Measurements from ENCODE around the gene DSP.

DSP gene, protein sequence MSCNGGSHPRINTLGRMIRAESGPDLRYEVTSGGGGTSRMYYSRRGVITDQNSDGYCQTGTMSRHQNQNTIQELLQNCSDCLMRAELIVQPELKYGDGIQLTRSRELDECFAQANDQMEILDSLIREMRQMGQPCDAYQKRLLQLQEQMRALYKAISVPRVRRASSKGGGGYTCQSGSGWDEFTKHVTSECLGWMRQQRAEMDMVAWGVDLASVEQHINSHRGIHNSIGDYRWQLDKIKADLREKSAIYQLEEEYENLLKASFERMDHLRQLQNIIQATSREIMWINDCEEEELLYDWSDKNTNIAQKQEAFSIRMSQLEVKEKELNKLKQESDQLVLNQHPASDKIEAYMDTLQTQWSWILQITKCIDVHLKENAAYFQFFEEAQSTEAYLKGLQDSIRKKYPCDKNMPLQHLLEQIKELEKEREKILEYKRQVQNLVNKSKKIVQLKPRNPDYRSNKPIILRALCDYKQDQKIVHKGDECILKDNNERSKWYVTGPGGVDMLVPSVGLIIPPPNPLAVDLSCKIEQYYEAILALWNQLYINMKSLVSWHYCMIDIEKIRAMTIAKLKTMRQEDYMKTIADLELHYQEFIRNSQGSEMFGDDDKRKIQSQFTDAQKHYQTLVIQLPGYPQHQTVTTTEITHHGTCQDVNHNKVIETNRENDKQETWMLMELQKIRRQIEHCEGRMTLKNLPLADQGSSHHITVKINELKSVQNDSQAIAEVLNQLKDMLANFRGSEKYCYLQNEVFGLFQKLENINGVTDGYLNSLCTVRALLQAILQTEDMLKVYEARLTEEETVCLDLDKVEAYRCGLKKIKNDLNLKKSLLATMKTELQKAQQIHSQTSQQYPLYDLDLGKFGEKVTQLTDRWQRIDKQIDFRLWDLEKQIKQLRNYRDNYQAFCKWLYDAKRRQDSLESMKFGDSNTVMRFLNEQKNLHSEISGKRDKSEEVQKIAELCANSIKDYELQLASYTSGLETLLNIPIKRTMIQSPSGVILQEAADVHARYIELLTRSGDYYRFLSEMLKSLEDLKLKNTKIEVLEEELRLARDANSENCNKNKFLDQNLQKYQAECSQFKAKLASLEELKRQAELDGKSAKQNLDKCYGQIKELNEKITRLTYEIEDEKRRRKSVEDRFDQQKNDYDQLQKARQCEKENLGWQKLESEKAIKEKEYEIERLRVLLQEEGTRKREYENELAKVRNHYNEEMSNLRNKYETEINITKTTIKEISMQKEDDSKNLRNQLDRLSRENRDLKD (N-terminal part only)

DNA sequence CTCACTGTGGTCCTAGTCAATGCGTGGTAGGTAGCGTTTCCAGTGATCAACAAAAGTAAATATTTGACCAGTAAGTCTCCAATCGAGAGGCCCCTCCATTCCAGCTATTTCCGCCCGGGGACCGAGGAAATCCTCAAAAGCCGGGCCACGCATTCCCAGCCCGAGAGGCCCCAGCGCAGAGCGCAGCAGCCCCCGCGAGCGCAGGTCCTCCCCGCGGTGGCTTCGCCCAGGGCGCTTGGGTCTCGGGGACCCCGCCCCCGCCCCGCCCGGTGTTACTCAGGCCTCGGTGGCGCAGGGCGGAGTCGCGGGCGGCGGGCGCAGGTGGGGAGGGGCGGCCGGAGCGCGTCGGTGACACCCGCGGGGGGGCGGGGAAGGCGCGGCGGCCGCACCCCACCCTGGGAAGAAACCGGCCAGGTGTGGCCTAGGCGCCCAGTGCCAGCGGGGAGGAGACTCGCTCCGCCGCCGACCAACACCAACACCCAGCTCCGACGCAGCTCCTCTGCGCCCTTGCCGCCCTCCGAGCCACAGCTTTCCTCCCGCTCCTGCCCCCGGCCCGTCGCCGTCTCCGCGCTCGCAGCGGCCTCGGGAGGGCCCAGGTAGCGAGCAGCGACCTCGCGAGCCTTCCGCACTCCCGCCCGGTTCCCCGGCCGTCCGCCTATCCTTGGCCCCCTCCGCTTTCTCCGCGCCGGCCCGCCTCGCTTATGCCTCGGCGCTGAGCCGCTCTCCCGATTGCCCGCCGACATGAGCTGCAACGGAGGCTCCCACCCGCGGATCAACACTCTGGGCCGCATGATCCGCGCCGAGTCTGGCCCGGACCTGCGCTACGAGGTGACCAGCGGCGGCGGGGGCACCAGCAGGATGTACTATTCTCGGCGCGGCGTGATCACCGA is at the start of gene DSP:
Gene DSP, plus strand, starts transcription at position 497 of the 890 bp plus-strand sequence. Its CDS starts 245 bp downstream, at position 742.
- DNase-seq: no peak

DNA sequence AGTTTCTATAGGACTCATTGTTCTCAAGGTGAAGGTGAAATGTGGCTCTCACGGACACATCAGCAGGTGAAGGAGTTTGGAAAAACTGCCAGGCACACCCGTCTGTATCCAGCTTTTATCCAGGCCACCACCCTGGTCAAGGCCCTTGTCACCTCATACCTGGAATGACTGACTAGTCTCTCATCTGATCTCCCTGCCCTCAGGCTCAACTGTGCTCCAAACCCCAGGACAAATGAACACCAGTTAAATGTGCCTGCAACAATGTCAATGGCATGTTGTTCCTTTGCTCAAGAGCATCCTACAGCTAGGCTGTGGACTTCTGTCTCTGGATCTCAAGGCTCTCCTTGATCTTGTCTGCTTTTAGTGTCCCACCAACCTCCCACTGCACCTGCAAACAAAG is 47.6 kb upstream of the DSP start:
- DNase-seq: no peak

- DNase-seq: no peak
These were observed 46.8 kb upstream of the DSP start for GRCh38 chr6:7494638-7495037.

GRCh38 chr6:7496266-7496875 is 45.1 kb upstream of the DSP start:
- DNase-seq: no peak

DNA sequence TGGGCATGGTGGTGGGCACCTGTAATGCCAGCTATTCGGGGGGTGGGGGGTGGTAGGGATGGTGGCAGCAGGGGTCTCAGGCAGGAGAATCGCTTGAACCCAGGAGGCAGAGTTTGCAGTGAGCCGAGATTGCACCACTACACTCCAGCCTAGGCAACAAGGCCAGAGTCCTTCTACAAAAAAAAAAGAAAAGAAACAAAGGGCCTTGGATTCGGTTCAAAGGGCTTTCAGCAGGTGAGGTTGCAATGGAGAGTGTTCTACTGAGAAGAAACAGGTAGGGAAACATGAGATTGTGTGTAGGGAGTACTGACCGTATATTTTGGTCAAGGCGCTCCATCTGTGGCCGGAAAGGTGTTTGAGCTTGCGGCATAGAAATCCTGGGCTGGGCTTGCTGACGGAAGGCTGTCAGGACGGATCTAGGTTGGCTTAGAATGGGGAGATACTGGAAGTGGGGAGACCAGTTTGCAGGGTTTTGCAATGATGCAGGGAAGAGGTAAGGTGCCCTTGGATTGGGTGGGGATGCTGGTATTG is 40.7 kb upstream of the DSP start:
- no peak for DNase-seq

- DNase-seq: no peak
These were observed 38.7 kb upstream of the DSP start for GRCh38 chr6:7502743-7503142.

DNA sequence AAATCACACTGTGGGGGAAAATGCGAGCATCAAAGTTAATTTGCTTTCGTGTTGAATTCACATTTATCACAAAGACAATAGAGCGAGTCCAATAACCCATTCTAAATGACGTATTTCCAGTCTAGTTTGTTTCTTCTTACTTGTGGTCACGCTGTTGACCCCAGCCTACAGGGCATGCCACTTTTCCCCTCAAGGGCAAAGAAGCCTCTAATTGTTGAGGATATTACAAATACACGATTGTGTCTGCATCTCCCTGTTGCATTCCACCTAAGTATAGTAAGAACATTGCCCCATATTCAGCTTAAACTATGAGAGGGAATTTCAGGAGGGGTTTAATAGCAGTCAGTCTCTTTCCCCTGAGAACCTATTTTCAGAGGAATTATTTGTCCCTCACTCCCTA is 37.4 kb upstream of the DSP start:
- DNase-seq: no peak

GRCh38 chr6:7505189-7505699 is 36.2 kb upstream of the DSP start:
- peak; percentile 58 for DNase-seq

DNA sequence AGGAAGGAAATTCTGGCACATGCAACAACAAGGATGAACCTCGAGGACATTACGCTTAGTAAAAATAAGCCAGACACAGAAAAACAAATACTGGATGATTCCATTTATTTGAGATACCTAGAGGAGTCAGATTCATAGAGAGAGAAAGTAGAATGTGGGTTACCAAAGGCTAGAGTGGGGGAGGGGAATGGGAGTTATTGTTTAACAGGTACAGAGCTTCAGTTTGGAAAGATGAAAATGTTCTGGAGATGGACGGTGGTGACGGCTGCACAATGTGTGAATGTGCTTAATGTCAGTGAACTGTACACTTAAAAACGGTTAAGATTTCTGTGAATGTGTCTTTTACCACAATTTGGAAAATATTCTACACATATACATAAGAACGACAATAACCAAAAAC is 33.9 kb upstream of the DSP start:
- no peak for DNase-seq

DNA sequence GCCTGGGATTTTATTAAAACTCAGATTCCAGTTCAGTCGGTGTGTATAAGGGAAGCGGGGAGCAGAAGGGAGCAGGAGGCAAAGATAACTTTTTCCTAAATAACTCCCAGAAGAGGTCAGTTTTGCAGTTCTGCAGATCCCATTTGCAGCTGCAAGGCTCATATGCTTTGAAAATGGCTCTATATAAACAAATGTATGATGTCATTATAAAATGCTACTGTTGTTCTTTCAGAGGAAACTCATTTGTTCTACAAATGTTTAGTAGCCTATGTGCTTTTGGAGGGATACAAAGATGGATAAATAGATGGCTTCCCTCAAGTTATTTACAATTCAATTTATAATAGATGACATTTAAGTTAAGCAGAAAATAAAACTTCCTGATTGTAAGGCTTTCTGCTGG is 29.2 kb upstream of the DSP start:
- DNase-seq: no peak

DNA sequence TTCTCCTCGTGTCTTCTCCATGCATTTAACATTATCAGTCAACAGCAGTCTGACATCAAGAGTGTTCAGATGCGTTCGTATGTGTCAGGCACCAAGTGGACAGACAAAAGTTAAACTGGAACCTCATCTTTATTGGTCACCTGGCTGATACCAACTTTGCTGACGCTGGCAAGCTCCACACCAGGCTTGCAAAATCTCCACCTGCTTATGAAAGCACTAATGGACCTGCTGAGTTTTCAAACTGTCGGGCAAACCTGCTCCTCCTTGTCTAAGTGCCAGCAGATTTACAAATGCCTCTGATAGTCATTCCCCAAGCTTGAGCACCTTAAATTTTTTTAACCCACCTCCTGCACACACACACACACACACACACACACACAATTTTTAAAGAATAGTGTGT is 27.9 kb upstream of the DSP start:
- DNase-seq: no peak

- no peak for DNase-seq
These were observed 26.1 kb upstream of the DSP start for GRCh38 chr6:7515363-7515762.

DNA sequence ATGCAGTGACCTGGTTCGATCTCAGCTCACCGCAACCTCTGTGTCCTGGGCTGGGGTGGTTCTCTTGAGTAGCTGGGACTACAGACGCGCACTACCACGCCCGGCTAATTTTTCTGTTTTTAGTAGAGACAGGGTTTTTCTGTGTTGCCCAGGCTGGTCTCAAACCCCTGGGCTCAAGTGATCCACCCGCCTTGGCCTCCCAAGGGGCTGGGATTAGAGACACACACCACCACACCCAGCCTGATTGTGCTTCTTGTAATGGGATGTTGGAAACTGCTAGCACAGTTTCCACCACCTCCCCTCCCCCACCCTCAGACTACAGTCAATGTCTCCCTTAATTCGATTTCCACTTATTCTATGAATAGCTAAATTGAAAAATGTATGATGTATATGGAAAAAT is 22.6 kb upstream of the DSP start:
- no peak for DNase-seq

- DNase-seq: no peak
These were observed 18.6 kb upstream of the DSP start for GRCh38 chr6:7522873-7523272.

DNA sequence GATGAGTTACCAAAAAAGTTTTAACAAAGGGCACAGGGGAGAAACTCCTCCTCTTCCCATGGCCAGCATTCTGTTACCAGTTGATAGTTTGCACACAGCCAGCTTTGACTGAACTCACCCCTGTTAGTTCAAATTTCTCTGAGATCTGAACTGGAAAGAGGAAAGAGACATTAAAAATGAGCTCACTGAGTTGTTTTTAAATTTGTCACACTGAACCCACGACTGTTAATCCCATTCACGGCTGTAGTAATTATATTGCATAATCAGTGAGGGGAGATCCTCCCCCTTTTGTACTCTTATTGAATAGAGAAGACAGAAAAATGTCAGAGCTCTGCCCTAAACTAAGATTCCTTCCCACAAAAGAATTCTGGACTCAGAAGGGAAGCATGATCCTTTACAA is 17.5 kb upstream of the DSP start:
- peak; percentile 68 for DNase-seq

- no peak for DNase-seq
These were observed 14.7 kb upstream of the DSP start for GRCh38 chr6:7526755-7527154.

GRCh38 chr6:7528565-7528964 is 12.9 kb upstream of the DSP start:
- DNase-seq: no peak

DNA sequence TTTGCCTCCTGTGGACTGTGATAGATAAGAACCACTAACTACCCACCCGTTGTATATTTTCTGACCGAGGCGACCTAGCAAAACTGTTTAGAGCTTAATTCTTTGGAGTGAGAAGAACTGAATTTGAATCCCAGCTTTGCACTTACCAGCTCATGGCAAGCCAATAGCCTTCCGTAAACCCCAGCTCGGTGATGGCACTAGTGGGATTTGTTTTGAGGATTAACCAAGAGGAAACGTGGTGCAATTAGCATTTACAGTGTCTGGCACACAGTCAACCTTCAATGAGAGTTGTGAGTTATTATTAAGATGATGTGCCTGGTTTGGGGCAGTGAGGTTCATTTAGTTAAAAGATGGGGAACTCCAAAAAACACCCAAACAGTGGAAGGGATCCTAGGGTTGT is 12.3 kb upstream of the DSP start:
- DNase-seq: no peak

- DNase-seq: no peak
These were observed 9.2 kb upstream of the DSP start for GRCh38 chr6:7532232-7532631.

DNA sequence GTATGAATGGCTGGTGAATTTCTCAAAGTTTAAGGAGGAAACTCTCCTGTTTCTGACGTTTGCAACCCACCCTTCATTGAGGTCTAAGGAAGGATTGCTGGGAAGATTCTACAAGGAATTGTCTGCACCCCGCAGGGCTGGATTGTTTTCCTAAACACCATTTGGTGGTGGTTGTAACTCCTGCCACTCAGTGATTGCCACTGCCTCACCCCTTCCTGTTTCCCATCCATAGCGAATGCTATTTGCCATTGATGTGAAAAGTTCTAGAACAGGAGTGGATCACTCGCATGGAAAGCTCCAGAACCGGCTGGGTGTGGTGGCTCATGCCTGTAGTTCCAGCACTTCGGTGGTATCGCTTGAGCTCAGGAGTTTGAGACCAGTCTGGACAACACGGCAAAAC is 8.7 kb upstream of the DSP start:
- DNase-seq: no peak

GRCh38 chr6:7534192-7534591 is 7.3 kb upstream of the DSP start:
- DNase-seq: no peak

Measured in MV-4-11 (cell line).